RWPE2 (cell line): ENCODE data around the gene SLC41A3.

Source experiments
- ATAC-seq: fragments of 200-7000 bp; cut with Tn5 transposase; 3 replicates; pipeline ENCODE4 v1.9.1; 2021; ENCODE audit warnings: low read depth
- DNase-seq: peaks from one replicate; pipeline ENCODE4 v3.0.0-alpha.2; 2020; ENCODE audit warnings: low spot score
- H3K27ac ChIP-seq: fragments of 450-650 bp; 2 replicates; pipeline ENCODE4 v1.5.1; 2017; ENCODE audit warnings: mild to moderate bottlenecking; ENCODE audit not compliant: poor library complexity, severe bottlenecking
- H3K27me3 ChIP-seq: fragments of 250-450 bp; sonication (Bioruptor Pico); 2 replicates; pipeline ENCODE4 v1.5.1; 2021; ENCODE audit warnings: mild to moderate bottlenecking, moderate library complexity; ENCODE audit not compliant: insufficient read depth, poor library complexity, severe bottlenecking
- H3K36me3 ChIP-seq: fragments of 250-450 bp; sonication (Bioruptor Pico); 2 replicates; pipeline ENCODE4 v1.5.1; 2020; ENCODE audit warnings: low read depth, mild to moderate bottlenecking, moderate library complexity
- H3K4me1 ChIP-seq: fragments of 250-450 bp; sonication (Bioruptor Pico); 2 replicates; pipeline ENCODE4 v1.5.1; 2021; ENCODE audit warnings: mild to moderate bottlenecking, moderate library complexity; ENCODE audit not compliant: insufficient read depth, poor library complexity, severe bottlenecking
- H3K4me3 ChIP-seq: fragments of 250-450 bp; sonication (Bioruptor Pico); 2 replicates; pipeline ENCODE4 v1.5.1; 2021; ENCODE audit warnings: mild to moderate bottlenecking, moderate library complexity; ENCODE audit not compliant: severe bottlenecking
- H3K9me3 ChIP-seq: fragments of 250-450 bp; sonication (Bioruptor Pico); 2 replicates; pipeline ENCODE4 v1.5.1; 2021; ENCODE audit warnings: mild to moderate bottlenecking, moderate library complexity; ENCODE audit not compliant: severe bottlenecking
- TF ChIP-seq, protein P1 (sequence below): fragments of 450-650 bp; IDR thresholded peaks from one replicate; pipeline ENCODE4 v1.5.1; 2017; ENCODE audit warnings: mild to moderate bottlenecking, moderate library complexity; ENCODE audit not compliant: poor library complexity, severe bottlenecking

The SLC41A3 gene

DNA sequence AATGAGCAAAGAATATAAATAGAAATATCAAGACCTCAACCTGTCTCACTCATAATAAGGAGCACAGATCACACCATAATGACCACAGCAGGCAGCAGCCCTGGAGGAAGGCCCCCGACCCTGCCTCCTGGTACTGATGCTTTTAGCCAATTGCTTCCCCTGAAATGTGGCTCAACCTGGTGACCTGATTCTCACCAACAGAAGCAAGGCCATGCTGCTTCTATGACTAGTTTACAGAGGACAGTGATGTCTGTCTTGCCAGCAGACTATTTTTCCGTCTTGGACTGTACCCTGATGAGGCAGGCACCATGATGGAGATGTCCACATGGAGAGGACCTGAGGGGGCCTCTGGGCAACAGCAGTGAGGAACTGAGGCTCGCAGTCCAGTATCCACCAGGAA lies 18.0 kb downstream of the SLC41A3 start:
- ATAC-seq (no peak), DNase-seq (no peak)
- H3K27ac ChIP-seq, result no peak overlapping the region
- no peaks in the 10 kb centered on the region for H3K9me3 ChIP-seq
- H3K36me3 ChIP-seq, result no peaks in the 10 kb centered on the region
- H3K27me3 ChIP-seq, result no peaks in the 10 kb centered on the region
- no peaks in the 10 kb centered on the region for H3K4me1 ChIP-seq
- TF ChIP-seq, protein P1, sequence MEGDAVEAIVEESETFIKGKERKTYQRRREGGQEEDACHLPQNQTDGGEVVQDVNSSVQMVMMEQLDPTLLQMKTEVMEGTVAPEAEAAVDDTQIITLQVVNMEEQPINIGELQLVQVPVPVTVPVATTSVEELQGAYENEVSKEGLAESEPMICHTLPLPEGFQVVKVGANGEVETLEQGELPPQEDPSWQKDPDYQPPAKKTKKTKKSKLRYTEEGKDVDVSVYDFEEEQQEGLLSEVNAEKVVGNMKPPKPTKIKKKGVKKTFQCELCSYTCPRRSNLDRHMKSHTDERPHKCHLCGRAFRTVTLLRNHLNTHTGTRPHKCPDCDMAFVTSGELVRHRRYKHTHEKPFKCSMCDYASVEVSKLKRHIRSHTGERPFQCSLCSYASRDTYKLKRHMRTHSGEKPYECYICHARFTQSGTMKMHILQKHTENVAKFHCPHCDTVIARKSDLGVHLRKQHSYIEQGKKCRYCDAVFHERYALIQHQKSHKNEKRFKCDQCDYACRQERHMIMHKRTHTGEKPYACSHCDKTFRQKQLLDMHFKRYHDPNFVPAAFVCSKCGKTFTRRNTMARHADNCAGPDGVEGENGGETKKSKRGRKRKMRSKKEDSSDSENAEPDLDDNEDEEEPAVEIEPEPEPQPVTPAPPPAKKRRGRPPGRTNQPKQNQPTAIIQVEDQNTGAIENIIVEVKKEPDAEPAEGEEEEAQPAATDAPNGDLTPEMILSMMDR, result no peak
- H3K4me3 ChIP-seq, result no peak overlapping the region

DNA sequence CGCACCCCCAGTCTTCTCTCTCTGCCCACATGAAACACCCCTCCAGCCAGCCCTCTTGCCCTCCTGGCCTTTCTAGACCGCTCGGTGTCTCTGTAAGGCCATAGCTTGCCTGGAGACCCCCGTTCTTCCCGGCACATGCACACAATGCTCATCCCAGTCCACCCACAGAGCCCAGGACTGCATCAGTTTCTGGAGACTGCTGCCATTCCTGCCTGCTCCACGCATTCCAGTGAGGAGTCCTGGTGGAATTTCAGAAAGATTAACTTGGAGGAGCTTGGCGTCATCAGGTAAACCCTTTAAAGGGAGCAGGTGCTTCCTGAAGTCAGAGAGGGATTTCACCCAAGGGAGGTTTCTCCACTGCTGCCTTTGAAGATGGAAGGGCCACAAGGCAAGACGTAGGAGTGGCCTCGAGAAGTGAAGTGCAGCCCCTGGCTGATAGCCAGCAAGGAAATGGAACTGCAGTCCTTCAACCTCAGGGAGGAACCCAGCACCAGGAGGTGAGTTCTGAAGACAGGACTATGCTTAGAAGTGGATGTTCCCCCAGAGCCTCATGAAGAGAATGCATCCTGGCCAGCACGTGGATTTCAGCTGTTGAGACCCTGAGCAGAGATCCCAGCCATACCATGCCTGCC lies 19.2 kb downstream of the SLC41A3 start:
- H3K4me3 ChIP-seq, result no peak overlapping the region
- no peaks in the 10 kb centered on the region for H3K27me3 ChIP-seq
- no peak overlapping the region for H3K27ac ChIP-seq
- DNase-seq (no peak), ATAC-seq (no peak)
- no peaks in the 10 kb centered on the region for H3K36me3 ChIP-seq
- H3K4me1 ChIP-seq, result no peaks in the 10 kb centered on the region
- H3K9me3 ChIP-seq, result no peaks in the 10 kb centered on the region
- TF ChIP-seq, protein P1, result no peak

DNA sequence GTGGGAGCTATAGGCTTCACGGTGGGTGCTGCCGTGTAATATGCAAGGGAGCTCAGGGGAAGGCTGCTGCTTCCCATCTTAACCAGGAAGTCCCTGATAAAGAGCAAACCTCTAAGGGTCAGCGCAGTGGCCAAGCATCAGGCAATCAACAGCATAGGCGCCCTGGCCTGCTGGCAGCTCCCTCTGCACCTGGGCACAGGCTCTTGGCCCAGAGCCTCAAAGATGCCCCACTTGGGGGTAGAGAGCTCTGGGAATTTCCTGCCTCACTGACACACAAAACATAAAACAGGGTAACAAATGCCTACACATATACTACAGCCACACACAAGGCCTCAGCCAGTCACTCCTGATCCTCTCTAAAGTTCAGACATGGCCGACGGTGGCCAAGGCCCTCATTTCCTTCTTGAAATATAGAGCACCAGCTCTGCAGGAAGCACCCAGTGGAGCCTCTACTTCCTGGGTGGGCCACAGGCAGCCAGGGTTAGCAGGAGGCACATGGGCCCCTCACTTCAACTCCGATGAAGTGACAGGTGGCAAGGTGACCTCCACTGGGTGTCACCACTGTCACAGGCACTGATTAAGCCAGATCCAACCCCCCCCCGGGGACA lies 20.5 kb downstream of the SLC41A3 start:
- Histone ChIP-seq H3K27ac (no peak overlapping the region), H3K27me3 (no peaks in the 10 kb centered on the region), H3K36me3 (no peaks in the 10 kb centered on the region), H3K9me3 (no peaks in the 10 kb centered on the region), H3K4me3 (no peak overlapping the region), H3K4me1 (no peaks in the 10 kb centered on the region)
- ATAC-seq, result no peak
- TF ChIP-seq, protein P1, result no peak
- no peak for DNase-seq

DNA sequence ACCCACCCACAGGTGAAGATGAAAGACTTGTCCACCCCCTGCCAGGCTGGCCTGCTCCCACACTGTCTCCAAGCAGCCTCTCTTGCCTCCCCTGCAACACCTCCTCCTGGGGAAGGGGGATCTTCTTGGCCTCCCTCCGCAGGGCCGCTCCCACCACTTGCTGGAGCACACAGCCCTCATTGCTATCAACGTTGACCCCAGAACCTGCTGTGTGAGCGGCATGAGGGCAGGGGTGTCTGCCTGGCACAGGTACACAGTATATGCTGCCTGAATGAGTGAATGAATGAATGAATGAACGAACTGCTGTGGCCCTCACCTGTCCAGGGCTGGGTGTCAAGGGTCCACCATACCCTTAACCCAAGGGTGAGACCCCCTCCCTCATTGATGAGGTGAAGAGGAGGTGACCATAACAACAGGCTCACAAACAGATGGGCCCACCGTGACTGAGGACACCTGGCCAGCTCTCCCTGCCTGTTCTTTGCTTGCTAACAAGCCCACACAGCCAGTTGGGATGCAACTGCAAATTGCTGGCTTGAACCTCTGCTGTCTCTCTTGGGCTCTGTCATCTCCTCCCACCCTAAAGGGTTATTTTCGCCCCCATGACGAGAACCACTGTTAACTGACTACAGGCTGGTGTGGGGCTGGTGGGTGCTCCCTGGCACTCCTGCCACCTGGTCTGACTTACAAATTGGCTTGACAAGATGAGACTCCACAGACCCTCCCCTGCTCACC lies 22.5 kb downstream of the SLC41A3 start:
- H3K4me1 ChIP-seq, result peaks cover 15% of the 10 kb centered on the region
- H3K36me3 ChIP-seq, result no peaks in the 10 kb centered on the region
- no peak overlapping the region for H3K27ac ChIP-seq
- ATAC-seq (no peak), DNase-seq (no peak)
- no peaks in the 10 kb centered on the region for H3K27me3 ChIP-seq
- TF ChIP-seq, protein P1, result no peak
- H3K9me3 ChIP-seq, result no peaks in the 10 kb centered on the region
- no peak overlapping the region for H3K4me3 ChIP-seq
